GM19463 (cell line): ENCODE results near the gene ACAP3.

Experiments
- ATAC-seq: cut with Tn5 transposase; IDR thresholded peaks from one replicate; pipeline ENCODE4 v1.9.1; 2021; ENCODE audit warnings: mild to moderate bottlenecking, moderate library complexity; ENCODE audit not compliant: unreplicated experiment

ACAP3 gene

DNA sequence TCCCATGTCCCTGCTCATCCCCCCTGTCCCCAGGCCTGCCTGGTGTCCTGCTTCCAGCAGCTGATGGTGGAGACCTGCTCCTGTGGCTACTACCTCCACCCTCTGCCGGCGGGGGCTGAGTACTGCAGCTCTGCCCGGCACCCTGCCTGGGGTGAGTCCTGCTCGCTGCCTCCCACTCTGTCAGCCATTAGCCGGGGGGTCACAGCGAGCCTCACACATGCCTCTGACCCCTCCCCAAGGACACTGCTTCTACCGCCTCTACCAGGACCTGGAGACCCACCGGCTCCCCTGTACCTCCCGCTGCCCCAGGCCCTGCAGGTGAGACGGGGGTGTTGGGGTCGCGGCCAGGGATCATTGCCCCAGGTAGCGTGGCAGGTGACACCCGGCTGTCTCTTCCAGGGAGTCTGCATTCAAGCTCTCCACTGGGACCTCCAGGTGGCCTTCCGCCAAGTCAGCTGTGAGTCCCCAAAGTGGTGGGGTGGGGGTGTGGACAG is 17.4 kb downstream of the ACAP3 start:
- no peak for ATAC-seq

DNA sequence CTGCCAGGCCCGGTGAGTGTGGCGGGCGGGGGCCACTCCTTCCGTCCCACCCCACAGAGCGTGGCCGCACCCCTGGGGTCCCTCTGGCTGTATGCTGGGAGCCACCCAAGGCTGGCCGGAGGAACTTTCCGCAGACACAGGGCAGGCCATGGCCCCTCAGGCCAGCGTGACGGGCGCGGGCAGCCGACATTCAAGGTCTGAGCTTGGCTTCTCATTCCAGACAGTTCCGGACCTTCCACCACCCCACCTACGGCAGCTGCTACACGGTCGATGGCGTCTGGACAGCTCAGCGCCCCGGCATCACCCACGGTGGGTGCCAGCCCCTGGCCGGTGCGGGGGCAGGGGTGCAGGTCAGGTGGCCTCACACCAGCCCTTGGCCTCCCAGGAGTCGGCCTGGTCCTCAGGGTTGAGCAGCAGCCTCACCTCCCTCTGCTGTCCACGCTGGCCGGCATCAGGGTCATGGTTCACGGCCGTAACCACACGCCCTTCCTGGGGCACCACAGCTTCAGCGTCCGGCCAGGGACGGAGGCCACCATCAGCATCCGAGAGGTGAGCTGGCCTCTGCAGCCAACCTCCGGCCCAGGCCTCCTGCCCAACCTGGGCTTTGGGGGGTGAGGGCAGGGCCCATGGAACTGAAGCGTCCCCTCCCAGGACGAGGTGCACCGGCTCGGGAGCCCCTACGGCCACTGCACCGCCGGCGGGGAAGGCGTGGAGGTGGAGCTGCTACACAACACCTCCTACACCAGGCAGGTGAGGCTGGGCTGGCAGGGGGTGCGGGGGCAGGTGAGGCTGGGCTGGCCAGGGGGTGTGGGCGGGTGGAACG is 20.2 kb downstream of the ACAP3 start:
- ATAC-seq: no peak

DNA sequence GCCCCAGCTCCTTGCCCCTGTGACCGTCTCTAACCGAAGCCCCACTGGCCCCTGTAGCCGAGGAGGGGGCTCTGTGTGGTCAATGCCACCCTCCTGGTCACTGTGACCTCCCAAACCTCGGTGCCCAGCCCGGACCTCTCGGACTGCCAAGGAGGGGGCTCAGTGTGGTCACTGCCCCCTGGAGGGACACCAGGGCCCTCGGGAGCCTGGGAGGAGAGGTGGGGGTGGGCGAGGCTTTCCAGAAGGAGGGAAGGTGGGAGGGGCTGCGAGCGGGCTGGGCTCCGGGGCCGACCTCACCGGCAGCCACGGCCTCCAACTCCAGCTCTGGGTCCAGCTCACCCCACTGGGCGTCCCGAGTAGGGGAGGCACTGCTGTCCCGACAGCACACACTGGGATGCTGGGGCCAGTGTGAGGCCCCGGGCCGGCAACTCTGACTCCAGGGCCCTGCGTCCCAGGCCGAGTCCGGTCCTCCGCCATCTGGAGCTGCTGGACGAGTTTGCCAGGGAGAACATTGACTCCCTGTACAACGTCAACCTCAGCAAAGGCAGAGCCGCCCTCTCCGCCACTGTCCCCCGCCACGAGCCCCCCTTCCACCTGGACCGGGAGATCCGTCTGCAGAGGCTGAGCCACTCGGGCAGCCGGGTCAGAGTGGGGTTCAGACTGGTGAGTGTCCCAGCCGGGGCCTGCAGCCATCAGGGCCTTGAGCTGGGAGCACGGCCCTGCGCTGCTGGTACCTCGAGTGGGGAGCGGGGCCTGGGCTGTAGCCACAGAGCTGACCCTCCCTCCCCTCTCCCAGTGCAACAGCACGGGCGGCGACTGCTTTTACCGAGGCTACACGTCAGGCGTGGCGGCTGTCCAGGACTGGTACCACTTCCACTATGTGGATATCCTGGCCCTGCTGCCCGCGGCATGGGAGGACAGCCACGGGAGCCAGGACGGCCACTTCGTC is 21.1 kb downstream of the ACAP3 start:
- ATAC-seq: no peak

DNA sequence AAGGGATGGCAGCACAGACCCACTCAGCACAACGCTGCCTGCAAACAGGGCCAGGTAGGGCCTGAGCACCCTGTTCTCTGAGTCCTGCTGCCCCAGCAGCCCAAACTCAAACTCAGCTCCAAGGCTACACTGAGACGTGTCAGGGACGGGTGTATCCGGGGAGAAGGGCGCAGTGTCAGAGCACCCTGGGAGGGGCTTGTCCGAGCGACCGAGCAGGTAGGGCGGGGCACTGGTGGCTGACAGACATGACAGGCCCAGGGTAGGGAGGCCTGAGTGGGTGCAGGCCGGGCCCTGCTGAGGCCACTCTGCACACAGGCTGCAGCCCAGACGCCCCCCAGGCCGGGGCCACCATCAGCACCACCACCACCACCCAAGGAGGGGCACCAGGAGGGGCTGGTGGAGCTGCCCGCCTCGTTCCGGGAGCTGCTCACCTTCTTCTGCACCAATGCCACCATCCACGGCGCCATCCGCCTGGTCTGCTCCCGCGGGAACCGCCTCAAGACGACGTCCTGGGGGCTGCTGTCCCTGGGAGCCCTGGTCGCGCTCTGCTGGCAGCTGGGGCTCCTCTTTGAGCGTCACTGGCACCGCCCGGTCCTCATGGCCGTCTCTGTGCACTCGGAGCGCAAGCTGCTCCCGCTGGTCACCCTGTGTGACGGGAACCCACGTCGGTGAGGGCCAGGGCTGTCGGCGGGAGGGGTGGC is 22.0 kb downstream of the ACAP3 start:
- ATAC-seq: no peak

DNA sequence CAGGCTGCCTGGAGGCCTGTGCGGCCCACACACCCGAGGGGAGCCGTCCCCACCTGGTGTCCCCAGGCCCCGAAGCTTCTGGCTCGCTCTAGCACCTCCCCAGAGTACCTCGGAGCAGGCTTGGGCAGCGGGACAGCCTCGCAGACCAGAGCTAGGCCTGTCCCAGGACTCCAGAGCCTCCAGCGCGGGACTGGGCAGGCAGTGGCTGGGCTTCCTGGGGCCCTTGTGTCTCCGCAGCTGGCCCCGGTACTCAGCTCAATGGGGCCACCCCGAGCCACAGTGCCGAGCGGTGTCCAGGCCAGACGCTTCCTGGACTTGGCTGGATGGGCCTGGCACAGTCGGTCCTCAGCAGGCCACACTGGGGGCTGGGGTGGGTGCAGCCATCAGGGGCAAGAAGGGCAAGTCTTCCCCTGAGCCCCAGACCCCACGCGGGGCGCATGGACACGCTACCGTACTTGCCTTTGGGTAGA is 22.6 kb downstream of the ACAP3 start:
- ATAC-seq: no peak

DNA sequence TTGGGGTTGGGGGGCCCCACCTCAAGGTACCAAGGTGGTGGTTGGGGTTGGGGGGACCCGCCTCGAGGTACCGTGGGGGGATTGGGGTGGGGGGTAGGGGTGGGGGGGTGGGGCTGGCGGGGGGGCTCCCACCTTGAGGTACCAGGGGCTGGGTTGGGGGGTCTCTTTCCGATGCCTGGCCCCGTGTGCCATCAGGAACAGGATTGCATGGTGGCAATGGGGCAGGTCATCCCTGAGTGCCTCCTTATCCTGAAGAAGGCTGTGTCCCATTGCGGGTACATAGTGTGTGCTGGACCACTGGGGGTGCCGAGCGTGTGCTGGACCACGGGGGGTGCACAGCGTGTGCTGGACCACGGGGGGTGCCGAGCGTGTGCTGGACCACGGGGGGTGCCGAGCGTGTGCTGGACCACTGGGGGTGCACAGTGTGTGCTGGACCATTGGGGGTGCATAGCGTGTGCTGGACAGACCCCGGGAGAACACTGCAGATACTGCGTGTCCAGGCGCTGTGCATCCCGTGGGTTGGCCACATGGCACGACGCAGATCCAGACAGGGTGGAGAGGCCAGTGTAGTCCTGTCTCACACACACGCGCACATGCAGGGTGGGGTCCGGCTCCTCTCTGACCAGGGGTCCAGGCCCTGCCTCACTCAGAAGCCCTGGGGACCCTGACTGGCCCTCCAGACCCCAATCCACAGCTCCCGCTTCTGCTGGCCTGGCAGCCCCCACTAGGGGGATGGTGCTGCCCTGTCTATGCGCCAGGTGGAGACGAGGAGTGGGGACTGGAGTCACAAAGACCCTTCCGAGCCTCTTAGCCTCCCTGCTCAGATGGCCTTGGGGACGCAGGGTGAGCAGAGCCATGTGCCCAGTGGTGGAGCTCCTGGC is 23.3 kb downstream of the ACAP3 start:
- no peak for ATAC-seq

DNA sequence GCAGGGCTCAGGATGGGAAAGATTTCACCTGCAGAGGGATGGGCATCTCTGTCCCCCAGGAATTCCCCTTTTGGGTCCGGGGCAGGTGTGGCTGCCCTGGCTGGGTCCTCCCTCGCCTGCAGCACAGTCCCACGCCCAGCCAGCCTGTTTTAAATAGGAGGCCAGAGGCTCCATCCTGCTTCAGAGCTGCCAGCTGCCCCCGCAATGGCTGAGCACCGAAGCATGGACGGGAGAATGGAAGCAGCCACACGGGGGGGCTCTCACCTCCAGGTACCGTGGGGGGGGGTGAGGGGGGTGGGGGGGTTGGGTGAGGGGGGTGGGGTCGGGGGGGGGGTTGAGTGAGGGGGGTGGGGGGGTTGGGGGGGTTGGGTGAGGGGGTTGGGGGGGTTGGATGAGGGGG is 23.9 kb downstream of the ACAP3 start:
- no peak for ATAC-seq

DNA sequence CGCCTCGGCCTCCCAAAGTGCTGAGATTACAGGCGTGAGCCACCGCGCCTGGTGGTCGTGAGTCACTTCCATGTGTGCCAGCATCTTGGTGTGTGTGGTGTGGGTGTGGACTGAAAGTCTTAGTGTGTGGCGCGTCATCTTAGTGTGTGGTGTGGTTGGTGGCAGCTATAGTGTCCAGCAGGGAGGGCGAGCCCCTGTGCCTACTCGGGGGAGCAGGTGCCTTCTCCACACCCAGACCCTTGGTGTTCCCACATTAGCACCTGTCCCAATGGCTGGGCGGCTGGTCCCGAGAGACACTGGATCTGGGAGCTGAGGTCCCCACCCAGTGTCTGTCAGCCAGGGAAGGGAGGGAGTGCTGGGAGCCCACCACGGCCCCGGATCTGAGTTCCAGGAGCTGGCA is 24.7 kb downstream of the ACAP3 start:
- ATAC-seq: no peak

DNA sequence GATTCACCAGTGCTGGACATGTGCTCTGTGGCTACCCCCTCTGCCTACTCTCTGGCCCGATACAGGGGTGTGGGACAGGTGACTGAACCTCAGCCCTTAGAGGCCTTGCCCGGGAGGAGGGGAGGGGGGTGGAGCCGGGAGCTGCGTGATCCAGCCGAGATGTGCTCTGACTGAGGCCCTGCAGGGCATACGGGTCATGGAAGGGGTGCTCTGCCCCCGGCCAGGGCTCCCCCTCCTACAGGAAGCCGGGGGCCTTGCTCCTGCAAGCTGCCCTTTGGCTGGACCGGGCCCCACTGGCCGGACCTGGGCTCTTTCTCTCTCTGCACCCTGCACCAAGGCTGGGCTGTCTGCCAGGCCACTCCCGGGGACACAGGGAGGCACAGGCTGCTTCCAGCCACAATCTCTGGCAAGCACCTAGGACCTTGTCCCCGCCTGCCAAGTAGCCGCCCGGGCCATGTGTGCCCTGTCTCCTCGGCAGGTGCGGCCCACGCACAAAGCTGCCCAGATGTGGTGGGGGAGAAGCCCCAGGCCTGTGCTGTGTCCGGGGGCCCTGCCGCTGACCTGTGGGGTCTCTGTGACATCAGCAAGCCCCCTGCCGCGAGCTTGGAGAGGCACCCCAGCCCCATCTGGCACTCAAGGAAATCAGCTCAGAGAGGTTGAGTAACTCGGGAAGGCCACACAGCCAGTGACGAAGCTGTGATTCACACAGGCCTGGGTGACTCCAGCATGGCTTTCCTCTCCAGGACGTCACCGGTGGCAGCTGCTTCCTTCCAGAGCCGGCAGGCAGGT is 26.0 kb downstream of the ACAP3 start:
- ATAC-seq: no peak

DNA sequence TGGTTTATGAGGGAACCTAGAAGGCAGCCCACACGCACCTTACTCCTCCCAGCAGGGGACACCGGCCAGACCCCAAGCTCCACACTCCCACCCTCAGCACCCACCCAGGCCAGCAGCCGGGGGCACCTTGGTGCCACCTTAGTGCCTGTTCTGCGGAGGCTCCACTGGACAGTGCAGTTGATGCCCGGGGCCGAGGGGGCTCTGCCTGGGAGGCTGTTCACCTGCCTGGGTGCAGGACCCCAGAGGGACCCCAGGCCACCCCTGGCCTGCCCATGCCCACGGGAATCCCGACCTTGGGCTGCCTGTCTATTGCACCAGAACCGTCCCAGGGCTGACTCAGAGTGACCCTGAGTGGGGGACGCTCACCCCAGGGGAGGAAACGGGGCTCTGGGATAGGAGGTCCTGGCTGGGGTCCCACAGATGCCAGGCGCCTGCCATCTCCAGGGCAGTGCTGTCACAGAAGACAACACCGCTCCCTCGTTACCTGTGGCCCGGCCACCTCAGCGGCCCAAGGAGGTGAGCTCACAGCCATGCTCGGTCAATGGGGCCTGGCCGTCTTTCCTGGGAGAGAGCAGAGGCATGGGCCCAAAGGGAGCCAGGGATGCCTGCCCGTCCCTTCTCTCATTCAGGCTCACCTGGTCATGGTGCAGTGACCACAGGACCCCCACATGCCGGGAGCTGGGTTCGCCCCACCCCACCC is 26.8 kb downstream of the ACAP3 start:
- ATAC-seq: no peak

DNA sequence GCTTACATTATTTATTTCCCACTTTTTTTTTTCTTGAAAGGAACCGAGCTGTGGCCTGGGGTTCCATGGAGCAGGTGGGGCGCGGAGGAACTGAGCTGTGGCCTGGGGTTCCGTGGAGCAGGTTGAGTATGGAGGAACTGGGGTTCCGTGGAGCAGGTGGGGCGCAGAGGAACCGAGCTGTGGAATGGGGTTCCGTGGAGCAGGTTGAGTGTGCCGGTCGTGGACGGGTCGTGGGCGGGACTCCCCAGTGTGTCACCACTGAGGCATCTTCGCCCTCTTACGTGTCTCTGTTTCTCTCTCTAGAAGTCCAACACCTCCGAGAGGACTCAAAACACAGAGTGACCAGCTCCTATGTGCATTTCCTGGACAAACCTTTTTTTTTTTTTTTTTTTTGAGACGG is 28.7 kb downstream of the ACAP3 start:
- ATAC-seq: no peak

DNA sequence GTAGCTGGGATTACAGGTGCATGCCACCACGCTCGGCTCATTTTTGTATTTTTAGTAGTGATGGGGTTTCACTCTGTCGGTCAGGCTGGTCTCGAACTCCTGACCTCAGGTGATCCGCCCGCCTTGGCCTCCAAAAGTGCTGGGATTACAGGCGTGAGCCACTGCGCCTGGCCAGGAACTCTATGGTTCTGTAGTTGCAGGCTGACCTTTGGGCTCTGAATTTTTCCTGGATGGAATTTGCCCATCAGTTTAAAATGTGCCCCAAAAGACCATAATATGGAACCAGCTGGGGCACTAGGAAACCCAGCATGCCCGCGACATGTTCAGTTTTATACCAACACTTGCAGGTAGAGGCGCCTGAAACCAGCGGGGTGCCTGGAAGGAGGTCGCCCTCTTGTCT is 29.1 kb downstream of the ACAP3 start:
- ATAC-seq: no peak

DNA sequence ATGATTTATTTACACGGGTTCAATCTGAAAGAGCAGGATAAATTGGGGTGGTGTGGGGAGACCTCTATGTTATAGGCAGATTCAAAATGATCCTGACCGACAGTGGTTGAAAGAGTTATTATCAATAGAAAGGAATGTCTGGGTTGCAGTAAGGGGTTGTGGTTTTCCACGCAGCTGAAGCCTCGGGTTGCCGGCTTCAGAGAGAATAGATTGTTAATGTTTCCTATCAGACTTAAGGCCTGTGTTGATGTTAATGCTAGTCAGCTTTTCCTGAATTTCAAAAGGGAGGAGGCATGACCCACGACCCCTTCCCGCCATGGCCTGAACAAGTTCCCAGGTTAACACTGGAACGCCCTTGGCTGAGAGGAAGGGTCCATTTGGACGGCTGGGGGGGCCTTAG is 31.9 kb downstream of the ACAP3 start:
- ATAC-seq: no peak

DNA sequence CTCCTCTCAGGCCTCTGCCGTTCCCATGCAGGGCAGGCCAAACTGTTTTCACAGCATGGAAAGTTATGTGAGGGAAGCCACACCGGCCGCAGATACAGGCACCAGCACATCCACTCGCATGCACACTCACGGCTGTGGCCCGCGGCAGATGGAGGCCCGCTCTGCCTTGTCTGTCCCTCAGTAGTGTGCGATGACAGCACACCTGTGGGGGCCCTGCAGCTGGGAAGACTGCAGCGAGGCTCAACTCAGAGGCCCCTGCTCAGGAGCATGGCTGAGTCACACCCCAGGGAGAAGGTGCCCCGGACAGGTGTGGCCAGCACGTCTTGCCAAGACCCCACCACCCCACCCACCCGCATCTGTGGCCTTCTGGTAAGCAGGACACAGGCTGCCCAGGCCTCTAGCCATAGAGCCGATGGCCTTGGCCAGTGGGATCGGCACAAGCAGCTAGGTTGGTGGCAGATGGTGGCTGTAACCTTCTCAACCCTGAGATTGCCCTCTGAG is 32.7 kb downstream of the ACAP3 start:
- no peak for ATAC-seq

DNA sequence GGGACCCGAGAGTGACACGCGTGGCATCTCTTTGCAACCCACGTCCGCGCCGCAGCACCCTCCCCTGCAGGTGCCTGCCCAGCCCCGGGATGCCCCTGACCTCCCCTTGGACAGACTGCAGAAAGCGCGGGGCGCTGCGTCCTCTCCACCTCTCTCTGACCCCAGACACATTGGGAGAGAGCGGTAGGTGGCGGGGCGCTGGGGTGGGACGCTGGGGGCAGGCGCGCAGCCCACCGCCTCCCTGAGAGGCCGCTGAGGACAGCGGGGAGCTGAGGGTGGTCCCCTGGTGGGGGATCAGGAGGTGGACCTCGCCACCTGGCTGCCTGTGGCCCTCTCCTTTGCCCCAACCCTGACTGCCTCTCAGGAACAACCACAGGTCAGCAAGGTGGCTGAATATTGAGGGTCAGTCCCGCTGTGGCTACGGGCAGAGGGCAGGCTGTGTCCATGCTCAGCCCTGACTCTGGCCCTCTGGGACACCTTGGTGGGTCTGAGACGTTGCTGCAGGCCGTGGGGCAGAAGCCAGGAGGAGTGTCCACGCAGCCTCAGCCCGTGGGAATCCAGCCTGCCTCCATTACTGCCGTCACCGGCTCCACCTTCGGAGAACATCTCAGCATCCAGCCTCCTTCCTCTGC is 33.3 kb downstream of the ACAP3 start:
- ATAC-seq: no peak

DNA sequence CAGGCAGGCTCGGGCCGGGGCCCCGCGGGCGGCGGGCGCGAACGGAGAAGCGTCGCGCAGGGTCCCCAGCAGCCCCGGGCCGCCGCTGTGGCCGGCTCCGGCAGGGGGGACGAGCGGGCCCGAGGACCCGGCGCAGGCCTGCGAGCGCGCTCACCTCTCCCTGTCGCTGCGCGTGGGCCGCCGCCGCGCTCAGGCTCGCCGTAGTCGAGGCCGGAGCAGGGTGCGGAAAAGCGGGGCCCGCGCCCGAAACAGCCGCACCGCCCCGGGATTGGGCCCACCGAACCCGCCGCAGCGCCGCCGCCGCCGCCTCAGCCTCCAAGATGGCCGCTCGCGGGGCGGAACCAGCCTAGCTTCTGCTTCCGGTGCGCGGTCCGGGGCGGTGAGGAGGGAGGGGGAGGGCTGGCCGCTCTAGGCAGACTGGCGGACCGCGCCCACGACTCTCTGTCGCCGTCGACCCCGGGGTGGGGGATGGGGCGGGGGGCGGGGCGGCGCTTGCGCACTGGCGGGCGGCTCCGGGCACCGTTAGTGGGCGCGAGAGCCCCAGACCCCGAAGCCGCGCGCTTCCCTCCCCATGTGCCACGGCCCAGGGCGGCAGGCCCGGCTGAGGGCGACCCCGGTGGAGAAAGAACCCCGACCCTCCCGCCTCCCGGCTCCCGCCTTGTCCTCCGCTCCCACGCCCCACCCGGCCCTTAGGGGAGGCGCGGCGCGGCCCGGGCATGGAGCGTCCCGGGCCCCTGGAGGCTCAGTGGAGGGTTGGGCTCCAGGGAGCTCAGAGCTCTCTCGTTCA is 34.0 kb downstream of the ACAP3 start, which contains the start of gene UBE2J2:
Gene UBE2J2 (minus strand): TSS at position 343 of the 787 bp plus-strand sequence. CDS start 5,862 bp downstream, outside the sequence.
- ATAC-seq: peak; percentile 85

DNA sequence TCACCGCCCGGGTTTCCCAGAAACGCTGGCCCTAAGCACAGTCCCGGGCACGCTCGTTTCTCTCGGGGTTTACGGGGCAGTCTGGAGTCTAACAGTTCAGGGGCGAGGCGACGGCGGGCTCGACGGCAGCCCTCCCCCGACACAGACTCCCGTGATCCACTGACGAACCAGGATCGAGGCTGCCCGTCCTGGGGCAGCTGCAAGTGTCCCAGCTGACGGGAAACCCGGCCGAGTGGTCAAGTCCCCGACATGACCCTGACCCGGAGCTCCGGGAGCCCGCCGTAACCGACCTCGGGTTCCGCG is 34.6 kb downstream of the ACAP3 start:
- no peak for ATAC-seq
